Breast epithelium (tissue), 3 donors: ENCODE measurements around the gene GLI1.

Experiments used
- CTCF ChIP-seq, 3 donors: fragments of 450-650 bp; IDR thresholded peaks; one replicate each; pipeline ENCODE4 v1.5.1; 2016 to 2017; ENCODE audit warnings: antibody characterized with exemption in 3 of 3, mild to moderate bottlenecking in 3 of 3, moderate library complexity in 3 of 3
- POLR2A ChIP-seq: fragments of 450-650 bp; IDR thresholded peaks from one replicate; pipeline ENCODE4 v1.6.1; 2016; ENCODE audit warnings: antibody characterized with exemption, mild to moderate bottlenecking, moderate library complexity
- POLR2AphosphoS5 ChIP-seq, 3 donors: sonication (generic); formaldehyde crosslinking; IDR thresholded peaks; one replicate each; pipeline ENCODE4 v1.6.1; 2017; ENCODE audit warnings: antibody characterized with exemption in 3 of 3

DNA sequence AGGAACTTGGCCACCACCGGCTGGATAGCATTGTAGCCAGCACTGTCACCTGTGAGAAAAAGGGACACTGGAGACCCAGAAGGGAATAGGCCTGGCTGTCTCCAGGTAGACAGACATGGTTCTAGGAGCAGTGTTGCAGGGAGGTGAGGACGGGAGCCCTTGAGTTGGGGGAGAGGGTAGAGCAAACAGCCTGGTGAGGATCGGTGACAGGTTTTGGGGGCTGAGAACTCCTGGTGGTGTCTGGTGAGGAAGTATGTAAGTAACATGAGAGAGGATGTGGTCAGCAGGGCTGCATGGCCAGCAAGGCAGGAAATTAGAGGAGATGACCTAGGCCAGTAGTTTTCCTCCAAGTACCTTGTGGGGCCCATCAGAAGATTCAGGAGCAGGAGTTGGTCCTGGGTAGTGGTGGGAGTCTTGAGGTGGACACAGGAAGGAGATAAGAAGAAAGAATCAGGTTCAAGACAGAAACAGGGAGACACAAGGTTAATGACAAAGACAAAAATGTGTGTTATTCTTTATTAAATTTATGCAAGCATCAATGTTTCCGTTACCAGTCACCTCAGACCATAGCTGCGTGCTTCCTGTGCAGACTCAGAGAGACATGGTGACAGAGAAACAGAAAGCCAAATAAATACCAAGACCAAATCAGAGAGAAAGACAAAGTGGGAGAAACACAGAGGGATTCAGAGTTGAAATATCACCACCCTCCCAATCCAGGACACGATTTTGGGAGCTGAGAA is 20.0 kb downstream of the GLI1 start, which contains the start of gene ARHGAP9:
- no peak for TF ChIP-seq CTCF (IDR thresholded peaks at IDR 0.05)
- no peak for TF ChIP-seq POLR2A
- no peak for TF ChIP-seq POLR2AphosphoS5 (IDR thresholded peaks at IDR 0.05)
